Forelimb muscle (tissue), 1 donor: Measurements from ENCODE around the gene MAPKAPK2. TPM values are rescaled to one million over a fixed set of nuclear protein-coding genes. Genes with fewer than 3 reads are reported as not detected.
"Not testable (repeated sequence)": the region's sequence is repeated elsewhere in the genome, so short reads cannot be mapped to it uniquely, and the experiment has no call there.

Experiments
- DNase-seq: peaks from one replicate; pipeline ENCODE4 v3.0.0-alpha.2; 2013; ENCODE audit warnings: low read depth
- polyA plus RNA-seq: library from polyadenylated mRNA; unstranded; fragments of 120-200 nt; gene quantifications from one replicate; pipeline ENCODE4 v1.2.1, GENCODE V29; 2013; ENCODE audit not compliant: insufficient read length

Gene MAPKAPK2
- polyA plus RNA-seq, 1 donor, result 75.5 TPM

GRCh38 chr1:206772243-206772937, 87.7 kb downstream of the MAPKAPK2 start, which contains the start of gene IL10:
Gene IL10 (minus strand): TSS chr1:206772494. CDS start chr1:206772435, 59 bp downstream.
- no peak for DNase-seq

- DNase-seq, result no peak
Observed at GRCh38 chr1:206774093-206774492, 89.4 kb downstream of the MAPKAPK2 start.

- DNase-seq, result no peak
Observed at GRCh38 chr1:206776229-206776628, 91.5 kb downstream of the MAPKAPK2 start.

- DNase-seq, result no peak
Observed at GRCh38 chr1:206778031-206778430, 93.3 kb downstream of the MAPKAPK2 start.

- DNase-seq, result not testable (repeated sequence)
Observed at GRCh38 chr1:206778911-206779310, 94.2 kb downstream of the MAPKAPK2 start.

- DNase-seq, result no peak
Observed at GRCh38 chr1:206779638-206780037, 94.9 kb downstream of the MAPKAPK2 start.

GRCh38 chr1:206782448-206782847, 97.7 kb downstream of the MAPKAPK2 start:
- no peak for DNase-seq

- no peak for DNase-seq
Observed at GRCh38 chr1:206783506-206783905, 98.8 kb downstream of the MAPKAPK2 start.

Other genes starting within 250 kb of the MAPKAPK2 start
- gene IKBKE, start 214.4 kb upstream of the MAPKAPK2 start, polyA plus RNA-seq, result 2.9 TPM
- gene RASSF5, start 177.4 kb upstream of the MAPKAPK2 start, polyA plus RNA-seq, result 7.1 TPM
- 37.8 TPM for gene EIF2D, start 72.4 kb upstream of the MAPKAPK2 start, polyA plus RNA-seq
- 3.6 TPM for gene DYRK3, start 49.4 kb upstream of the MAPKAPK2 start, polyA plus RNA-seq
- not detected for gene IL19, start 85.9 kb downstream of the MAPKAPK2 start, polyA plus RNA-seq
- 0.49 TPM for gene IL10, start 87.6 kb downstream of the MAPKAPK2 start, polyA plus RNA-seq
- gene IL20, start 180.7 kb downstream of the MAPKAPK2 start, polyA plus RNA-seq, result not detected
- 0.14 TPM for gene IL24, start 212.5 kb downstream of the MAPKAPK2 start, polyA plus RNA-seq
- gene FCMR, start 237.0 kb downstream of the MAPKAPK2 start, polyA plus RNA-seq, result 1.2 TPM